Measurements from ENCODE around the gene ALAS1. TPM values are rescaled to one million over a fixed set of nuclear protein-coding genes. Genes with fewer than 3 reads are reported as not detected.

Gene ALAS1
- total RNA-seq, 3 donors from 2014 or later: 25.9 to 34.7 (median 33.3) TPM

GRCh38 chr3:52184690-52185089 is 13.3 kb upstream of the ALAS1 start:
- Histone ChIP-seq H3K9me3 (no peaks in the 10 kb centered on the region), H3K36me3 (no peaks in the 10 kb centered on the region), H3K27me3 (no peaks in the 10 kb centered on the region), H3K4me1 (no peaks in the 10 kb centered on the region), H3K27ac (peak overlapping the region in 1 of 2 donors; percentile 19), H3K4me3 (no peak overlapping the region)
- no peak for DNase-seq (ENCODE audit: low spot score in 2 of 2)
- TF ChIP-seq, protein P1, sequence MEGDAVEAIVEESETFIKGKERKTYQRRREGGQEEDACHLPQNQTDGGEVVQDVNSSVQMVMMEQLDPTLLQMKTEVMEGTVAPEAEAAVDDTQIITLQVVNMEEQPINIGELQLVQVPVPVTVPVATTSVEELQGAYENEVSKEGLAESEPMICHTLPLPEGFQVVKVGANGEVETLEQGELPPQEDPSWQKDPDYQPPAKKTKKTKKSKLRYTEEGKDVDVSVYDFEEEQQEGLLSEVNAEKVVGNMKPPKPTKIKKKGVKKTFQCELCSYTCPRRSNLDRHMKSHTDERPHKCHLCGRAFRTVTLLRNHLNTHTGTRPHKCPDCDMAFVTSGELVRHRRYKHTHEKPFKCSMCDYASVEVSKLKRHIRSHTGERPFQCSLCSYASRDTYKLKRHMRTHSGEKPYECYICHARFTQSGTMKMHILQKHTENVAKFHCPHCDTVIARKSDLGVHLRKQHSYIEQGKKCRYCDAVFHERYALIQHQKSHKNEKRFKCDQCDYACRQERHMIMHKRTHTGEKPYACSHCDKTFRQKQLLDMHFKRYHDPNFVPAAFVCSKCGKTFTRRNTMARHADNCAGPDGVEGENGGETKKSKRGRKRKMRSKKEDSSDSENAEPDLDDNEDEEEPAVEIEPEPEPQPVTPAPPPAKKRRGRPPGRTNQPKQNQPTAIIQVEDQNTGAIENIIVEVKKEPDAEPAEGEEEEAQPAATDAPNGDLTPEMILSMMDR (IDR thresholded peaks at IDR 0.05): no peak
- no peak for TF ChIP-seq POLR2AphosphoS5 (IDR thresholded peaks at IDR 0.05)
- no peak for TF ChIP-seq POLR2A (IDR thresholded peaks at IDR 0.05)
- intact Hi-C loops (cut with DNase I; ENCODE audit: low total_unique reads): no loop called here

DNA sequence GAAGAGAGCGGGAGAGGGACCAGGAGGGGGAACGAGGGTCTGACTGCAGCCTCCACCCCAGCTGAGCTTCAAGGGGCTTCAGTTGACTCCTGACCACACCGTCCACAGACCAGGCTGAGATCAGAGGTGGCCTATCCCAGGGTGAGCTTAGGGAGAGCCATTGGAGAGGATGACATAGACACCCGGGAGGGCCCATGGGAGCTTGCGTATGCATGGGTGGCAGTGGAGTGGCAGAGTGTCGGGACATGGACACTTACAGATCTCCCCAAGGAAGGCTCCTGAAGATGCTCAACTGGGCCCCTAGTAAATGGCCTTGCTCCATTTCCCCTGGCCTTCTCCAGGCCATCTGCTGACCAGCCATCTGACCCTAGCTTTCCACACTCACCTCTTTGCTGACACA is 12.6 kb upstream of the ALAS1 start:
- TF ChIP-seq POLR2A (IDR thresholded peaks at IDR 0.05) (no peak), POLR2AphosphoS5 (IDR thresholded peaks at IDR 0.05) (no peak)
- TF ChIP-seq, protein P1 (IDR thresholded peaks at IDR 0.05): no peak
- H3K36me3 ChIP-seq: no peaks in the 10 kb centered on the region
- no peak for DNase-seq (ENCODE audit: low spot score in 2 of 2)
- H3K27ac ChIP-seq: no peak overlapping the region
- no peak overlapping the region for H3K4me3 ChIP-seq
- no peaks in the 10 kb centered on the region for H3K9me3 ChIP-seq
- H3K27me3 ChIP-seq: no peaks in the 10 kb centered on the region
- intact Hi-C loops (cut with DNase I; ENCODE audit: low total_unique reads): no loop called here
- H3K4me1 ChIP-seq: peaks cover 0 to 2% of the 10 kb centered on the region in 2 donors

GRCh38 chr3:52185837-52186236 is 12.1 kb upstream of the ALAS1 start:
- DNase-seq (ENCODE audit: low spot score in 2 of 2): no peak
- Histone ChIP-seq H3K4me3 (no peak overlapping the region), H3K4me1 (peaks cover 0 to 7% of the 10 kb centered on the region in 2 donors), H3K27me3 (no peaks in the 10 kb centered on the region), H3K36me3 (no peaks in the 10 kb centered on the region), H3K27ac (no peak overlapping the region), H3K9me3 (no peaks in the 10 kb centered on the region)
- TF ChIP-seq POLR2AphosphoS5 (IDR thresholded peaks at IDR 0.05) (no peak), POLR2A (IDR thresholded peaks at IDR 0.05) (no peak)
- TF ChIP-seq, protein P1 (IDR thresholded peaks at IDR 0.05): no peak
- intact Hi-C loops (cut with DNase I; ENCODE audit: low total_unique reads): no loop called here

DNA sequence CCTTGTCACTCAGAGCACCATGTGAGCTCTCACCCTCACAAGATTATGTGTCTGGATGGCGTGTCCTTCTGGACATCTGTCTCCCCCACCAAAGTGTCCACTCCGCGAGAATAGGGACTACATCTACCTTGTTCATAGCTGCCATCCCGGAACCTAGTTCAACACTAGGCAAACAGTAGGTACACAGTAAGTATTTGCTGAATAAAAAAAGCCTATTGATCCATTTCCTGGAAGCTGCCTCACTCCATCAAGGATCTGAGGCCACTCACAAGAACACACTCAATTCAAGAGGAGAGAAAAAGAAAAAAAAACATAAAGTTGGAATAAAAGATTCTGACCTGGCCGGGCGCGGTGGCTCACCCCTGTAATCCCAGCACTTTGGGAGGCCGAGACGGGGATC is 11.2 kb upstream of the ALAS1 start:
- intact Hi-C loops (cut with DNase I; ENCODE audit: low total_unique reads): no loop called here
- Histone ChIP-seq H3K9me3 (no peaks in the 10 kb centered on the region), H3K4me3 (no peak overlapping the region), H3K4me1 (peaks cover 0 to 7% of the 10 kb centered on the region in 2 donors), H3K27ac (no peak overlapping the region), H3K27me3 (no peaks in the 10 kb centered on the region), H3K36me3 (no peaks in the 10 kb centered on the region)
- no peak for DNase-seq (ENCODE audit: low spot score in 2 of 2)
- TF ChIP-seq, protein P1 (IDR thresholded peaks at IDR 0.05): no peak
- TF ChIP-seq POLR2A (IDR thresholded peaks at IDR 0.05): no peak
- TF ChIP-seq POLR2AphosphoS5 (IDR thresholded peaks at IDR 0.05): no peak

- H3K4me1 ChIP-seq: peaks cover 0 to 7% of the 10 kb centered on the region in 2 donors
- TF ChIP-seq POLR2A (IDR thresholded peaks at IDR 0.05) (no peak), POLR2AphosphoS5 (IDR thresholded peaks at IDR 0.05) (no peak)
- TF ChIP-seq, protein P1 (IDR thresholded peaks at IDR 0.05): no peak
- H3K36me3 ChIP-seq: no peaks in the 10 kb centered on the region
- H3K27me3 ChIP-seq: no peaks in the 10 kb centered on the region
- H3K27ac ChIP-seq: no peak overlapping the region
- no peaks in the 10 kb centered on the region for H3K9me3 ChIP-seq
- no peak overlapping the region for H3K4me3 ChIP-seq
- intact Hi-C loops (cut with DNase I; ENCODE audit: low total_unique reads): no loop called here
- DNase-seq (ENCODE audit: low spot score in 2 of 2): no peak
Measured at GRCh38 chr3:52188556-52188955, 9.4 kb upstream of the ALAS1 start.
